ENCODE data around the gene KIF26B.

DNA sequence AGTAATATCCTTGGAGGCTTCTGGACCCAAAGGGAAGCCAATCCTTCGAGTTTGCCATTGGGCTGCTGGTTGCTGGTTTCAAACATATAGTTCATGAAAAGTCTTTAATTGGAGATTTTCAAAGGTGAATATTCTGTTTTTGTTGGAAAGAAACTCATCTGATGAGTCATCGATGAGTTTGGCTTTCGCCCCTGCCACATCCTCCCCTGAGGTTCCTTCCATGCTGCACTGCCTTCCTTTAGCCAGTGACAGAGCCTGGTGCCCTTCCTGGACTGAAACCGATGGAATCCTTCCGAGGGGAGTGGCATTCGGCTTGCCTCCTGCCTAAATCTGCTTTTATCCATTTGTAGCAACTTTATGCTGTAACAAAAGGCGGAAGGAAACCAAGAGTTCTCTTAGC lies 550.0 kb downstream of the KIF26B start:
- TF ChIP-seq, protein P1, sequence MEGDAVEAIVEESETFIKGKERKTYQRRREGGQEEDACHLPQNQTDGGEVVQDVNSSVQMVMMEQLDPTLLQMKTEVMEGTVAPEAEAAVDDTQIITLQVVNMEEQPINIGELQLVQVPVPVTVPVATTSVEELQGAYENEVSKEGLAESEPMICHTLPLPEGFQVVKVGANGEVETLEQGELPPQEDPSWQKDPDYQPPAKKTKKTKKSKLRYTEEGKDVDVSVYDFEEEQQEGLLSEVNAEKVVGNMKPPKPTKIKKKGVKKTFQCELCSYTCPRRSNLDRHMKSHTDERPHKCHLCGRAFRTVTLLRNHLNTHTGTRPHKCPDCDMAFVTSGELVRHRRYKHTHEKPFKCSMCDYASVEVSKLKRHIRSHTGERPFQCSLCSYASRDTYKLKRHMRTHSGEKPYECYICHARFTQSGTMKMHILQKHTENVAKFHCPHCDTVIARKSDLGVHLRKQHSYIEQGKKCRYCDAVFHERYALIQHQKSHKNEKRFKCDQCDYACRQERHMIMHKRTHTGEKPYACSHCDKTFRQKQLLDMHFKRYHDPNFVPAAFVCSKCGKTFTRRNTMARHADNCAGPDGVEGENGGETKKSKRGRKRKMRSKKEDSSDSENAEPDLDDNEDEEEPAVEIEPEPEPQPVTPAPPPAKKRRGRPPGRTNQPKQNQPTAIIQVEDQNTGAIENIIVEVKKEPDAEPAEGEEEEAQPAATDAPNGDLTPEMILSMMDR (IDR thresholded peaks at IDR 0.05; ENCODE audit: low read depth, low read length): no peak
- TF ChIP-seq EZH2phosphoT487 (IDR thresholded peaks at IDR 0.05; ENCODE audit: low read depth): no peak

All from OCI-LY3 (cell line).